Forelimb muscle (tissue), 1 donor: Measurements from ENCODE around the gene SH3TC1. TPM values are rescaled to one million over a fixed set of nuclear protein-coding genes. Genes with fewer than 3 reads are reported as not detected.

Experiments used
- DNase-seq: peaks from one replicate; pipeline ENCODE4 v3.0.0-alpha.2; 2013; ENCODE audit warnings: low read depth
- polyA plus RNA-seq: library from polyadenylated mRNA; unstranded; fragments of 120-200 nt; gene quantifications from one replicate; pipeline ENCODE4 v1.2.1, GENCODE V29; 2013; ENCODE audit not compliant: insufficient read length

SH3TC1 gene
- polyA plus RNA-seq, 1 donor: 8.5 TPM

DNA sequence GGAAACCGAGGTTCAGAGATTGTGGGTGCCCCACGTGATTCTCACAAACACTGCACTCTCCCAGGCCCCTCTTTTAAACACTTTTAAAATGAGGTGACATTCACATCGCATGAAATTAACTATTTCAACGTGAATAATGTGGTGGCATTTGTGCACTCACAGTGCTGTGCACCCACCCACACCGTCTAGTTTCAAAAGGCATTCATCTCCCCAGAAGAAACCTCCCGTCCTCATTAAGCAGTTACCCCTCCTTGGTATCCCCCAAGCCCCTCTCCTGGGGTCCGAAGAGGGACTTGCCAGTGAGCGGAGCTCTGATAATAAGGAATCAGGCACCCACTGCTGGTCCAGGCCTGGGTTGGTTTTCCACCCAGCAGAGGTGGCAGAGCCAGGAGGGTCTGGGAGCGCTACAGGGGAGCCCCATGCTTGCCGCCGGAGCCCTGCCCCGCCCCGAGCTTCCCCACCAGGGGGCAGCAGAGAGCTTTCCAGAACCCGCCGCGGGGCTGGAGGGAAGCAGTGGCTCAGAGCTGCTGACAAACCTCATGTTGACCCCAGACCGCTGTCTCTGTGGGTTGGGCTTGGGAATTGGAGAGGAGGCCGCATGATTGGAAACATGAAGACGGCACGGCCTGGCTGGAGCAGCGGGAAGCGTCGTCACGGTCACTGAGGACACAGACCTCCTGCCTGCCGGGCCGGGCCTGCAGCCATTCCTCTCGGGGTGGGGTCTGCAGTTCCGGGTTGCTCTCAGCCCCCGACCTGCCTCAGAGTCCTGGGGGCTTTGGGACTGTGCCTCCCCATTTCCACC lies 43.0 kb downstream of the SH3TC1 start:
- DNase-seq: peak; percentile 88

- DNase-seq: no peak
Measured at GRCh38 chr4:8242782-8243560, 43.9 kb downstream of the SH3TC1 start.

GRCh38 chr4:8244001-8244757 lies 45.1 kb downstream of the SH3TC1 start:
- no peak for DNase-seq

GRCh38 chr4:8244931-8245460 lies 45.9 kb downstream of the SH3TC1 start:
- no peak for DNase-seq

- no peak for DNase-seq
Measured at GRCh38 chr4:8245884-8246833, 47.1 kb downstream of the SH3TC1 start.

- no peak for DNase-seq
Measured at GRCh38 chr4:8247047-8247930, 48.2 kb downstream of the SH3TC1 start.

- DNase-seq: no peak
Measured at GRCh38 chr4:8248091-8248490, 49.0 kb downstream of the SH3TC1 start.

DNA sequence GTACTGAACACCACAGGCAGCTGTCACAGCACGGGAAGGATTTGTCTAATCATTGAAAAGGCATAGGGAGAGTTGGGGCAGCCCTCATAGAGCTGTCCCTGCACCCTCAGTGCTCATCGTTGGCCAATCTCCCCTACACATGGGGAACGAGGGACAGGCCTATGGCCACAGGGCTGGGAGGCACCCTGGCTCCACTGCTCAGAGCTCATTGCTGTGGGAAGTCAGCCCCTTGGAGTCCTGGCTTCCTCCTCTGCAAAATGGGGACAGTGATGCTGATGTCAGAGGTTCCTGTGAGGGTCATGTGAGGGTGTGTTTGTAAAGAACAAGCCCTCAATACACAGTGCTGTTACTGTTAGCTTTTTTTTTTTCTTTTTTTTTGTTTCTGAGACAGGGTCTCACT lies 51.1 kb downstream of the SH3TC1 start:
- DNase-seq: no peak

- DNase-seq: no peak
Measured at GRCh38 chr4:8250637-8251036, 51.5 kb downstream of the SH3TC1 start.

DNA sequence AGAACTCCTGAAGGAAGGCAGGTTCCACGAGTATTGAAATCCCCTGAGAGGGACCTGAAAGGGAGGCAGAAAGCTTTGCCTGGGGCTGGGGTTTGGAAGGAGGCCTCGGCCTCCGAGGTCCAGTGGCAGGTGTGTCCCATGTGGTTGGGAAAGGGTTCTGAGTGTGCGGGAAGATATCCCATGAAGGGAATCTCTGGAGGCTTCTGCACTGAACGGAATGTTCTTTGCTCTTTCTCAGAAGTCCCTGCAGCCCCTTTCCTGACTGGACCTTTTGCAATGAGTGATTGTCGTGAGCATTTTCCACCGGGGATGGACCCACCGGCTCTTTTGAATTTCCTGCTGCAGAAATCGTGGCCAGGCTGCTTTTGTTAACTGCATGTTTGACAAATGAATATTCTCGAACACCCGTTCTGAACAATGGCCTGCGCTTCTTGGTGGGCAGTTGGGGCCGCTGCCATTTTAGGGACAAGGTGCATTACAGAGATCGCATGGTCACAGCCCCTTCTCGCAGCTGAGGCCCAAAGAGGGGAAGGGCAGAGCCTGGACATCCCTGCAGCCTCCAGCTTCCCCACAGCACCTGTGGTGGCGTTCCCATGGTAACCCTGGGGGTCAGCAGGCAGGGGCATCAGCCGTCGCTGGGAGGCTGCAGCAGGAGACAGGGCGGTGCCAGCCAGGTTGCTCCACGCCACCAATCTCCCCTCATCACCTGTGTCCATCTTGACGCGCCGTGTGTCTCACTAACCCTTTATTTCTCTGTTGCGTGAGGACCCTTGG lies 52.2 kb downstream of the SH3TC1 start:
- no peak for DNase-seq

GRCh38 chr4:8252301-8253173 lies 53.4 kb downstream of the SH3TC1 start:
- no peak for DNase-seq

GRCh38 chr4:8254076-8254475 lies 55.0 kb downstream of the SH3TC1 start:
- no peak for DNase-seq

GRCh38 chr4:8255698-8256441 lies 56.8 kb downstream of the SH3TC1 start:
- no peak for DNase-seq

DNA sequence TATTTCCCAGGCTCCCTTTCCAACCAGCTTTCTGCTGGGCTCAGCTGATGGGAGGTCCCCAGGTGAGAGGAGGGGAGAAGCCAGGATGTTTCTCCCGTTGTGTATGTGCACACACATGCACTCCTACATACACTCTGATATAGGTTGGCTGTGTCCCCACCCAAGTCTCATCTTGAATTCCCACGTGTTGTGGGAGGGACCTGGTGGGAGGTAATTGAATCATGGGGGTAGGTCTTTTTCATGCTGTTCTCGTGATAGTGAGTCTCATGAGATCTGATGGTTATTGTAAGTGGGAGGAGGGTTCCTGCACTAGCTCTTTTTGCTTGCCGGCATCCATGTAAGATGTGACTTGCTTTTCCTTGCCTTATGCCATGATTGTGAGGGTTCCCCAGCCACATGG lies 58.8 kb downstream of the SH3TC1 start:
- DNase-seq: no peak

DNA sequence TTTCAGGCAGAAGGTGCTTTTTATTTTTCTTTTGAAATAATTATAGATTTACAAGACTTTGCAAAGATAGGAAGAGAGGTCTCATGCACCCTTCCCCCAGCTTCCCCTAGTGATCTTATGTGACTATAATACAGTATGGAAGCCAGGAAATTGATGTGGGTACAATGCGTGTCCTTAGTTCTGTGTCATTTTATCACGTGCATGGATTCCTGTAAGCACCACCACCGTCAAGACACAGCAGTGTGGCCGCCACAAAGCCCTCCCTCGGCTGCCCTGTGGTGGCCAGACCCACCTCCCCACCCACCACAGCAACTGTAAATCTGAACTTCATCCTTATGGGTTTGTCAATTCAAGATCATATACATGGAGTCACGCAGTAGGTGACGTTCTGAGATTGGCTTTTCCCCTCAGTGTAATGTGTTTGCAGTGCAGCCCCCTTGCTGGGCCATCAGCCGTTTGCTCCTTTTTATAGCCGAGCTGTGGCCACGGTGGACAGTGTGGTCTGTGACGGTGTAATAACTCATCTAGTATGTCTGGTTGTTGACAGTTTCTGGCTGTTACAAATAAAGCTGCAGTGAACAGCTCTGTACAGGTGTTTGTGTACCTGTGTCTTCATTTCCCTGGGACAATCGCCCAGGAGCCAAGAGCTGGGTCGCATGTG lies 59.6 kb downstream of the SH3TC1 start:
- no peak for DNase-seq

DNA sequence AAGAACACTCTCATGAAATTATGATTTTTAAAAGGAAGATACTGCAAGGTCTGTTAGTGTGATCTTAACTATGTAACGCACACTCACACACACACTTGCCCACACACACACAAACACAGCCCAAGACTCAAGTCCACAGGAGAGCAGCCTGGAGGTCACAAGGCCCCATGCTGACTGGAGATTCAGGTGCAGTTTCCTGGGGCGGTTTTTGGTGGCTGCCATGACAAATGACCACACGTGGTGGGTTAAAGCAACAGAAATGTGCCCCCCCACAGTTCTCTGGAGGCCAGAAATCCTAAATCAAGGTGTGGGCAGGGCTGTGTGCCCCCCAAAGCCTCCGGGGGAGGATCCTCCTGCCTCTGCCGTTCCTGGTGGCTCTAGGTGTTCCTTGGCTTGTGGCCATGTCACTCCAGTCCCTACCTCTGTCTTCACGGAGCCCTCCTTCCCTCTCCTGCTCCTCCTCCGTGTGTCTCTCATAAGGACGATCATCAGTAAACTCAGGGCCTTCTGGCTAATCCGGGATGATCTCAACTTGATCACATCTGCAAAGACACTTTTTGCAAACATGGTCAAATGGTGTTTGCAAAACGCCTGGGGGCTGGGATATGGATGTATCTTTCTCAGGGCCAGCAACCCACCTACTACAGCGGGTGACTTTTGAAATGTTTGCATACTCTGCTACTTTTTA lies 60.8 kb downstream of the SH3TC1 start:
- DNase-seq: no peak
